ENCODE results near the gene S100B.

DNA sequence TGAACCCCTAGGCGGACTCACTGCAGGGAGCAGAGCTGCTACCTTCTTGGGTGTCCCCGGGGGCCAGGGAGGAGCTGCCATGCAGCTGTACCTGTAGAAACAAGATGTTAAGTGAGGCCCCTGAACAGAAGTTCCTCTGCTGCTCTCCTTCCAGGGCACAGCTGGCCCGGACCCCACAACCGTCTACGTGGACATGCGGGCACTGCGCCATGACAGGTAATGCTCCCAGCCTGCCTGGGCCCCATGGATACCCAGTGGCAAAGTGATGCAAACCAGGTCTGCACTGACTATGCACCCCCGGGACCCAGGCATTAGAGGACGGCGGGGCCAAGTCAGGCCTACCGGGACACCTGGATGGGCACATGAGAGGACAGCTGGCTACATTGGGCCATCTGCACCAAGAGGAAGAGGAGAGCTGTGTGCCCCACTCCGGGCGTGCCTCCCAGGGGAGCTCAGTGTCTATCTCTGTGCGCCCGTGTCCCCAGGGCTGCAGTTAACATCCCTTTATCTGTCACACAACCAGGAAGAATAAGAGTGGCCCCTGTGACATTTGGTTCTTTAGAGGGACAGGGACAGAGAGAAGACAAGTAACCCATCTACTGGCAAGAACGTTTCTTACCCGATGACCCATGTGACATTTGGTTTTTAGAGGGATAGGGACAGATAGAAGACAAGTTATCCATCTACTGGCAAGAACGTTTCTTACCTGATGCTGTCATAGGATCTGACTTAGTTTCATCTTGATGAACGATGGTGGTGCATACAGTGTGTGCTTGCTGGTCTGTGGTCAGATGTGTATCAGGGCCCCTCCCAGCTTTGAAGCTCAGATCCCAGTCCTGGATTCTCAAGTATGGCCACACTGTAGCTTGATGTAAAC is 44.1 kb downstream of the S100B start:
- no peak for TF ChIP-seq POLR2AphosphoS5 (IDR thresholded peaks at IDR 0.05)
- TF ChIP-seq, protein P1, sequence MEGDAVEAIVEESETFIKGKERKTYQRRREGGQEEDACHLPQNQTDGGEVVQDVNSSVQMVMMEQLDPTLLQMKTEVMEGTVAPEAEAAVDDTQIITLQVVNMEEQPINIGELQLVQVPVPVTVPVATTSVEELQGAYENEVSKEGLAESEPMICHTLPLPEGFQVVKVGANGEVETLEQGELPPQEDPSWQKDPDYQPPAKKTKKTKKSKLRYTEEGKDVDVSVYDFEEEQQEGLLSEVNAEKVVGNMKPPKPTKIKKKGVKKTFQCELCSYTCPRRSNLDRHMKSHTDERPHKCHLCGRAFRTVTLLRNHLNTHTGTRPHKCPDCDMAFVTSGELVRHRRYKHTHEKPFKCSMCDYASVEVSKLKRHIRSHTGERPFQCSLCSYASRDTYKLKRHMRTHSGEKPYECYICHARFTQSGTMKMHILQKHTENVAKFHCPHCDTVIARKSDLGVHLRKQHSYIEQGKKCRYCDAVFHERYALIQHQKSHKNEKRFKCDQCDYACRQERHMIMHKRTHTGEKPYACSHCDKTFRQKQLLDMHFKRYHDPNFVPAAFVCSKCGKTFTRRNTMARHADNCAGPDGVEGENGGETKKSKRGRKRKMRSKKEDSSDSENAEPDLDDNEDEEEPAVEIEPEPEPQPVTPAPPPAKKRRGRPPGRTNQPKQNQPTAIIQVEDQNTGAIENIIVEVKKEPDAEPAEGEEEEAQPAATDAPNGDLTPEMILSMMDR (IDR thresholded peaks at IDR 0.05): no peak

Measured in breast epithelium (tissue), 3 donors.